Brain microvascular endothelial cell (primary cell): Measurements from ENCODE around the gene UGT1A10.

ENCODE experiments used
- DNase-seq: peaks from one replicate; pipeline ENCODE4 v3.0.0-alpha.2; 2020
- H3K27ac ChIP-seq: fragments of 250-450 bp; sonication (Bioruptor Pico); 2 replicates; pipeline ENCODE4 v1.5.1; 2020; ENCODE audit warnings: mild to moderate bottlenecking, moderate library complexity
- H3K27me3 ChIP-seq: fragments of 250-450 bp; sonication (Bioruptor Pico); replicated peaks from 2 replicates; pipeline ENCODE4 v1.5.1; 2020; ENCODE audit warnings: mild to moderate bottlenecking
- H3K36me3 ChIP-seq: fragments of 250-450 bp; sonication (Bioruptor Pico); replicated peaks from 2 replicates; pipeline ENCODE4 v1.5.1; 2020; ENCODE audit warnings: mild to moderate bottlenecking
- H3K4me3 ChIP-seq: 2 replicates; pipeline ENCODE4 v1.5.1; 2011; ENCODE audit warnings: low read depth, mild to moderate bottlenecking, control low read depth, low read length, moderate library complexity
- in situ Hi-C: cut with HindIII; loops from 2 replicates; pipeline ENCODE4 v1.10.0; 2017; ENCODE audit warnings: low sequenced_read_pairs, low pct_ligation_motif_present
- TF ChIP-seq, protein P1 (sequence below): IDR thresholded peaks from 2 replicates; pipeline ENCODE4 v1.5.1; 2011; ENCODE audit warnings: low read depth, mild to moderate bottlenecking, moderate library complexity, low read length, control low read depth, inconsistent platforms; ENCODE audit errors: missing control alignments

UGT1A10 gene

DNA sequence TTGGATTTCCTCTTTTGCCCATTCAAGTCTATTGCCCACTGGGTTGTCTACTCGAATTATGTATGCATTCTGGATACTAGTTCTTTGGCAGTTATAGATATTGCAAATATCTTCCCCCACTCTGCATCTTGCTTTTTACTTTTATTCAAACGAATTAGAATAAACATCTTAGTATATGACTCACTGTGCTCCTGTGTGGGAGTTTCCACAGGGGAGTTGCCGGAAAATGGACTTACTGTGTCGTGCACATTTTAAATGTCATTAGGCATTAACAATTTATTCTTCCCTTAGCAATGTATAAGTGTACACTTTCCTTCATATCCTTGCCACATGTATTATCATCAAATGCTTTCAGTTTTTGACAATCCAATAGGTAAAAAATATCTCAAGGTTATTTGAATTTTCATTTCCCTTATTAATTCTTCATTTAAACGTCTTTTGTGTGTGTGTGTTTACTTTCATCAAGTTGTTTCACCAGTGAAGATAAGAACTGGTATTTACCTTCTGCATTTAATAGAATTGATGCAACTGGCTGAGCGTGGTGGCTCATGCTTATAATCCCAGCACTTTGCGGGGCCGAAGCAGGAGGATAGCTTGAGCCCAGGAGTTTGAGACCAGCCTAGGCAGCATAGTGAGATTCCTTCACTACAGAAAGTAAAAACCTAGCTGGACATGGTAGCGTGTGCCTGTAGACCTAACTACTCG lies 71.8 kb downstream of the UGT1A10 start:
- Histone ChIP-seq H3K36me3 (no peaks in the 10 kb centered on the region), H3K27me3 (no peaks in the 10 kb centered on the region), H3K4me3 (no peak overlapping the region), H3K27ac (no peak overlapping the region)
- TF ChIP-seq, protein P1, sequence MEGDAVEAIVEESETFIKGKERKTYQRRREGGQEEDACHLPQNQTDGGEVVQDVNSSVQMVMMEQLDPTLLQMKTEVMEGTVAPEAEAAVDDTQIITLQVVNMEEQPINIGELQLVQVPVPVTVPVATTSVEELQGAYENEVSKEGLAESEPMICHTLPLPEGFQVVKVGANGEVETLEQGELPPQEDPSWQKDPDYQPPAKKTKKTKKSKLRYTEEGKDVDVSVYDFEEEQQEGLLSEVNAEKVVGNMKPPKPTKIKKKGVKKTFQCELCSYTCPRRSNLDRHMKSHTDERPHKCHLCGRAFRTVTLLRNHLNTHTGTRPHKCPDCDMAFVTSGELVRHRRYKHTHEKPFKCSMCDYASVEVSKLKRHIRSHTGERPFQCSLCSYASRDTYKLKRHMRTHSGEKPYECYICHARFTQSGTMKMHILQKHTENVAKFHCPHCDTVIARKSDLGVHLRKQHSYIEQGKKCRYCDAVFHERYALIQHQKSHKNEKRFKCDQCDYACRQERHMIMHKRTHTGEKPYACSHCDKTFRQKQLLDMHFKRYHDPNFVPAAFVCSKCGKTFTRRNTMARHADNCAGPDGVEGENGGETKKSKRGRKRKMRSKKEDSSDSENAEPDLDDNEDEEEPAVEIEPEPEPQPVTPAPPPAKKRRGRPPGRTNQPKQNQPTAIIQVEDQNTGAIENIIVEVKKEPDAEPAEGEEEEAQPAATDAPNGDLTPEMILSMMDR = no peak
- in situ Hi-C loops = no loop called here
- peak; percentile 36 for DNase-seq

DNA sequence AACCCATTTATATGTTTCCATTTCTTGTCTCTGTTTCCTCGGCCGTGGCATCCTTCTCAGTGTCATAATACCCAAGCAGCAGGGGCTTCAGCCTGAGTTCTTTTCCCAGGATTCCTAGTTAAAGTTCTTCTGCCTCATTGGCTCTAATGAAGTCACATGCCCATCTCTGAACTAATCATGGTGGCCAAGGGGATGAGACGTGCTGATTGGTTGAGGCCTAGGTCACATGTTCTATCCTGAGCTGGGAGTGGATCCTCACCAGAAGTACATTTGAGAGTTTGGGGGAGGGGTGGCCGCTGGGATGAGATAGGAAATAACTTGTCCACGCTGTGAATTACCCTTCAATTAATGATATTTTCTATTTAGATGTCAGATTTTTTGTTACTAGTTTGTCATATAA lies 72.7 kb downstream of the UGT1A10 start:
- no peak for DNase-seq
- TF ChIP-seq, protein P1 = no peak
- Histone ChIP-seq H3K27ac (no peak overlapping the region), H3K36me3 (no peaks in the 10 kb centered on the region), H3K27me3 (no peaks in the 10 kb centered on the region), H3K4me3 (no peak overlapping the region)
- in situ Hi-C loops = no loop called here

DNA sequence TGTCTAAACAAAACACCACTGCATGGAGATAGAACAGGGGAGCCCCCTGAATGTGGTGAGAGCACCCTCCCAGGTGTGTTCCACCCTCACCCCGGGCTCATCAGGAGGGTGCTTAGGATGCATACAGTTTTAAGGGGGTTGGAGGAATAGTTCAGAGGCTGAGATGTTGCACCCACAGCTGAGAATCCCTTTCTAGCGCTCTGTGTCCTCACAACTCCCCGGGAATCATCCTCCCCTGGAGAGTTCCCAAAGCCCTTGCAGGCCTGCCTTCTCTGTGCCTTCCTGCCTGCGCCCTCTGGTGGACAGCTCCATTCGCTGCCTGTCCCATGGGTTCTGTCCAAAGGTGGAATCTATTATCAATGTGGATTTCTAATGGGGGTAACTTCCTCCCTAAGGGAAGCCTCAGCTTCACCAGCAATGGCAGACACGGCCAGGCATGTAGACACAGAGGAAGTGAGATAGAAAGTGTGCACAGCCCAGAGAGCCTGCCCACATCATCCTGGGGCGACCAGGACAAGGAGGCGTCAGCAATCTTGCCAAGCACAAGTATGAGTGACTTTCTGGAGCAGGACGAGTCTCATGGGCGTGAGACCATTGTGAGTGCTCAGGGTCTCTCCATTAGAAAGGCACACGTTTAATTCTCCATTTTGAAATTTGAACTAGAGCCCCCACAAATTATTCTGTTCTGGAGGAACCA lies 75.2 kb downstream of the UGT1A10 start:
- TF ChIP-seq, protein P1 = peak; percentile 98
- no peaks in the 10 kb centered on the region for H3K27me3 ChIP-seq
- no peaks in the 10 kb centered on the region for H3K36me3 ChIP-seq
- in situ Hi-C loops = no loop called here
- H3K4me3 ChIP-seq = no peak overlapping the region
- DNase-seq = peak; percentile 75
- no peak overlapping the region for H3K27ac ChIP-seq

DNA sequence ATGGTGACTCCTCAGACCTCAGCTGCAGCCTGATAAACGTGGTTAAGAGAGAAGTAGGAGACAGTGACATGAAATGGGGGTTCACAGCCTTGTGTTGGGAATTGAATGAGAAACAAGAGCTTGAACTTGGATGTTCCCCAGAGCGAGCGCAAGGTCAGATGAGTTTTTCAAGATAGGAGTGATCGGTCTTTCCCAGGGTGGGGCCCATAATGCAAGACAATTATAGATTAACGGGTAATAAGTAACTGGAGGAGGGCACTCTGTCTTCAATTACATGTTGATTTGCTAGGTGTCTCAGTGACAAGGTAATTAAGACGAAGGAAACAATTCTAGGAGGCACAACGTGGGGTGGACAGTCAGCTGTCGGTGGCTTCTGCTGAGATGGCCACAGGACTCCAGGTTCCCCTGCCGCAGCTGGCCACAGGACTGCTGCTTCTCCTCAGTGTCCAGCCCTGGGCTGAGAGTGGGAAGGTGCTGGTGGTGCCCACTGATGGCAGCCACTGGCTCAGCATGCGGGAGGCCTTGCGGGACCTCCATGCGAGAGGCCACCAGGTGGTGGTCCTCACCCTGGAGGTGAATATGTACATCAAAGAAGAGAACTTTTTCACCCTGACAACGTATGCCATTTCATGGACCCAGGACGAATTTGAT lies 76.5 kb downstream of the UGT1A10 start, which contains the start of gene UGT1A5:
Gene UGT1A5, plus strand, starts transcription at position 297 of the 651 bp plus-strand sequence. Its CDS starts 85 bp downstream, at position 382.
- Histone ChIP-seq H3K36me3 (no peaks in the 10 kb centered on the region), H3K27me3 (no peaks in the 10 kb centered on the region), H3K4me3 (no peak within 1 kb of the TSS), H3K27ac (no peak within 1 kb of the TSS)
- DNase-seq = no peak
- in situ Hi-C loops = no loop called here
- TF ChIP-seq, protein P1 = no peak

DNA sequence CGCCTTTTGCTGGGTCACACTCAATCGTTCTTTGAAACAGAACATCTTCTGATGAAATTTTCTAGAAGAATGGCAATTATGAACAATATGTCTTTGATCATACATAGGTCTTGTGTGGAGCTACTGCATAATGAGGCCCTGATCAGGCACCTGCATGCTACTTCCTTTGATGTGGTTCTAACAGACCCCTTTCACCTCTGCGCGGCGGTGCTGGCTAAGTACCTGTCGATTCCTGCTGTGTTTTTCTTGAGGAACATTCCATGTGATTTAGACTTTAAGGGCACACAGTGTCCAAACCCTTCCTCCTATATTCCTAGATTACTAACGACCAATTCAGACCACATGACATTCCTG lies 77.0 kb downstream of the UGT1A10 start:
- no peak overlapping the region for H3K4me3 ChIP-seq
- in situ Hi-C loops = no loop called here
- TF ChIP-seq, protein P1 = no peak
- H3K36me3 ChIP-seq = no peaks in the 10 kb centered on the region
- no peaks in the 10 kb centered on the region for H3K27me3 ChIP-seq
- no peak for DNase-seq
- no peak overlapping the region for H3K27ac ChIP-seq
